Colonic mucosa (tissue), 4 donors: ENCODE results near the gene NLRX1. TPM values are rescaled to one million over a fixed set of nuclear protein-coding genes. Genes with fewer than 3 reads are reported as not detected.
A peak's percentile ranks its signal among the peaks of the same experiment; 100 is the strongest.

Experiments used
- DNase-seq: peaks from one replicate; pipeline ENCODE4 v3.0.0-alpha.2; 2020
- H3K27ac ChIP-seq: fragments of 200-600 bp; one replicate; pipeline ENCODE4 v1.8.0; 2021
- H3K27me3 ChIP-seq: fragments of 200-600 bp; one replicate; pipeline ENCODE4 v1.8.0; 2021
- H3K36me3 ChIP-seq: fragments of 200-600 bp; one replicate; pipeline ENCODE4 v1.8.0; 2021
- H3K4me1 ChIP-seq: fragments of 200-600 bp; one replicate; pipeline ENCODE4 v1.8.0; 2021; ENCODE audit warnings: mild to moderate bottlenecking
- H3K4me3 ChIP-seq: fragments of 200-600 bp; one replicate; pipeline ENCODE4 v1.8.0; 2021
- H3K9ac ChIP-seq, 2 donors: one replicate each; pipeline ENCODE4 v1.7.0; 2013; ENCODE audit warnings: control low read depth in 2 of 2, low read depth in 2 of 2, low read length in 2 of 2
- H3K9me3 ChIP-seq: fragments of 200-600 bp; one replicate; pipeline ENCODE4 v1.8.0; 2021
- intact Hi-C: fragments of 100-400 bp; cut with DNase I; formaldehyde crosslinking; loops from one replicate; pipeline ENCODE4 v1.14.1; 2022
- total RNA-seq, 2 donors: library from RNA; stranded (reverse); fragmentation: NEBNext Ultra II Directional in 1 of 2; extraction: Animal tissue kit (Norgen Biotek cat#: 25700) in 1 of 2; gene quantifications; one replicate each; pipeline ENCODE4 v1.2.1, GENCODE V29; 2021
- TF ChIP-seq, protein P1 (sequence below): fragments of 200-600 bp; IDR thresholded peaks from one replicate; pipeline ENCODE4 v1.8.0; 2022; ENCODE audit warnings: antibody characterized with exemption, mild to moderate bottlenecking
- donor health status: healthy.
- donor health status: DM: no; HTN: no; CAD: no.
- donor health status: DM: no; HTN: no; CAD: no.

NLRX1 gene
- total RNA-seq, 2 donors from 2014 or later: 16.5 to 17.1 TPM

DNA sequence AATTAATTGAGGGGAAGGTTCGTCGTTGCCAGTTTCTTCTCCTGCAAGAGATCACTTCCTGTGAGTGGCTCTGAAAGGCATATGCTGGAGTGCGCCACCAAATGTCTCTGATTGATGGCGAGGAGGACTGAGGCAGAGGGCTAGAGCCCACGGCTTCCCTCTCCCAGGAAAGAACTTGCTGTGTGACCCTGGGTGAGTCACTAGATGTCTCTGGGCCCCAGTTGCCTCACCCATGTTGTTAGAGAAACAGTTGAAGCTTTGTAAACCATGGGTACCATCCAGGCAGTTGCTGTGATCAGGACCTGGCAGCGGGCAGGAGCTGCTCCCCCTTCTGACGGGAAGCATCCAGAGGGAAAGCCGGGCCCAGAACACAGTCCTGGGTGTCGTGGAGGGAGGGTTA, 16.5 kb upstream of the NLRX1 start:
- Histone ChIP-seq H3K9ac (no peak overlapping the region), H3K4me1 (no peaks in the 10 kb centered on the region), H3K36me3 (no peaks in the 10 kb centered on the region), H3K27ac (no peak overlapping the region), H3K27me3 (peaks cover 26% of the 10 kb centered on the region), H3K4me3 (no peak overlapping the region), H3K9me3 (no peaks in the 10 kb centered on the region)
- no peak for DNase-seq
- TF ChIP-seq, protein P1, sequence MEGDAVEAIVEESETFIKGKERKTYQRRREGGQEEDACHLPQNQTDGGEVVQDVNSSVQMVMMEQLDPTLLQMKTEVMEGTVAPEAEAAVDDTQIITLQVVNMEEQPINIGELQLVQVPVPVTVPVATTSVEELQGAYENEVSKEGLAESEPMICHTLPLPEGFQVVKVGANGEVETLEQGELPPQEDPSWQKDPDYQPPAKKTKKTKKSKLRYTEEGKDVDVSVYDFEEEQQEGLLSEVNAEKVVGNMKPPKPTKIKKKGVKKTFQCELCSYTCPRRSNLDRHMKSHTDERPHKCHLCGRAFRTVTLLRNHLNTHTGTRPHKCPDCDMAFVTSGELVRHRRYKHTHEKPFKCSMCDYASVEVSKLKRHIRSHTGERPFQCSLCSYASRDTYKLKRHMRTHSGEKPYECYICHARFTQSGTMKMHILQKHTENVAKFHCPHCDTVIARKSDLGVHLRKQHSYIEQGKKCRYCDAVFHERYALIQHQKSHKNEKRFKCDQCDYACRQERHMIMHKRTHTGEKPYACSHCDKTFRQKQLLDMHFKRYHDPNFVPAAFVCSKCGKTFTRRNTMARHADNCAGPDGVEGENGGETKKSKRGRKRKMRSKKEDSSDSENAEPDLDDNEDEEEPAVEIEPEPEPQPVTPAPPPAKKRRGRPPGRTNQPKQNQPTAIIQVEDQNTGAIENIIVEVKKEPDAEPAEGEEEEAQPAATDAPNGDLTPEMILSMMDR: no peak
- intact Hi-C loops: no loop called here

DNA sequence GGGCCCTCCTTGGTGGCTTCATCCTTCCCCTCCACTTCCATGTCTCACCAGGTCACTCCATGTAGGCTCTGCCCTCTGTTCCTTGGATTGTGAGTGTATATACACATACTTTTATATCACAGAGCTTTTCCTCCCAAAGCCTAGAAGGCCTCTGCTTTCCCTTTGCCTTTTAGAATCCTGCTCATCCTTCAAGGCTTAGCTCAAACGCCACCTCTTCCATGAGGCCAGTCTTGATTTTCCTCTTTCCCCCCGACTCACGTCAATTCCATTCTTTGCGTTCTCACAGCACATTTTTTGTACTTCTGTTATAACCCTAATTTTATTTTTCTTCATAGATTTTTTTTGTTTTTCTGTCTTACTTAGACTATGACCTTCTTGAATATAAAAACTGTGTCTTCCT, 15.9 kb upstream of the NLRX1 start:
- Histone ChIP-seq H3K36me3 (no peaks in the 10 kb centered on the region), H3K27me3 (peaks cover 26% of the 10 kb centered on the region), H3K27ac (no peak overlapping the region), H3K9me3 (no peaks in the 10 kb centered on the region), H3K4me1 (no peaks in the 10 kb centered on the region), H3K4me3 (no peak overlapping the region), H3K9ac (no peak overlapping the region)
- TF ChIP-seq, protein P1: no peak
- intact Hi-C loops: no loop called here
- DNase-seq: no peak

DNA sequence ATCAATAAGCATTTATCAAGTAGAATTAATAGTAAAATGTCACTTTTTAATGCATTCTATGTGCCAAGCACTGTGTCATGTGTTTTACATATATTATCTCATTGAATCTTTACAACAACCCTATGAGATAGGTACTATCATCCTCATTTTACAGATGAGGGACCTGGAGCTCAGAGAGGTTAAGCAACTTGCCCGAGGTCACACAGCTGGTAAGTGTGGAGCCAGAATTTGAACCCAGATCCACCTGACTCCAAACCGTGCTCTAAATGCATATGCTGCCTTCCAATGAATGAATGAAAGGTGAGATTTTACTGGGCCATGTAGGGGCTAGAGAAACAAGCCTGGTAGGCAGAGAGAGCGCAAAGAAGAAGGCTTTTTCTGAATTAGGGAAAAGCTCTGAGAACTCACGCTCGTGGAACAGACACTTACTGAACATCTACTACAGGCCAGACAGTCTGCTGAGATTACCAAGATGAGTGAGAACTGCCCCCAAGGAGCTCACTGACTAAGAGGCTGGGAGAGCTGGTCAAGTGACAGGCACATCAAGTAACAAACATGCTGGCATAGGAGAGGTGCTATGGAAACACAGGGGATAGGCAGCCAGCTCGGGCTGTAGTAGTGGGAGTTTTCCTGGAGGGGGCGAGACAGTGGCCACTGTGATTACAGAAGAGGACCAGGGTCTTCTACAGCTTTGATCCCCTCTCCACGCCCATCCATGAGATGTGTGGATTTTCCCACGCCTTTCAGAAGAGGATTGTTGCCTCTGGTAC, 15.3 kb upstream of the NLRX1 start:
- Histone ChIP-seq H3K4me1 (no peaks in the 10 kb centered on the region), H3K27me3 (peaks cover 25% of the 10 kb centered on the region), H3K27ac (no peak overlapping the region), H3K4me3 (no peak overlapping the region), H3K9ac (no peak overlapping the region), H3K36me3 (no peaks in the 10 kb centered on the region), H3K9me3 (no peaks in the 10 kb centered on the region)
- TF ChIP-seq, protein P1: no peak
- intact Hi-C loops: no loop called here
- no peak for DNase-seq

DNA sequence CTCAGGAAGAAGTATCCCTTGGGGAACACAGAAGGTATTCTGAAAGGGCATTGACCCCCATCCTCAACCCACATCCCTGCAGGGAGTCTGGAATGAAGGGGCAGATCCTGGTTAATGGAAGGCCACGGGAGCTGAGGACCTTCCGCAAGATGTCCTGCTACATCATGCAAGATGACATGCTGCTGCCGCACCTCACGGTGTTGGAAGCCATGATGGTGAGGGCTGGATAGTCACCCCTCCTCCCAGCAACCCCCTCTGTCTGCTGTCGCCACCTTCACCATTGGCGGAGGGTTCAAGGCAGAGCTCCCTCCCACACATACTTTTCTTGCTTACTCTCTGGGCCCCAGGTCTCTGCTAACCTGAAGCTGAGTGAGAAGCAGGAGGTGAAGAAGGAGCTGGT, 14.3 kb upstream of the NLRX1 start:
- no peaks in the 10 kb centered on the region for H3K4me1 ChIP-seq
- no peak overlapping the region for H3K27ac ChIP-seq
- no peak for DNase-seq
- no peaks in the 10 kb centered on the region for H3K36me3 ChIP-seq
- H3K4me3 ChIP-seq: no peak overlapping the region
- intact Hi-C loops: no loop called here
- peaks cover 15% of the 10 kb centered on the region for H3K27me3 ChIP-seq
- no peaks in the 10 kb centered on the region for H3K9me3 ChIP-seq
- no peak overlapping the region for H3K9ac ChIP-seq
- TF ChIP-seq, protein P1: no peak

DNA sequence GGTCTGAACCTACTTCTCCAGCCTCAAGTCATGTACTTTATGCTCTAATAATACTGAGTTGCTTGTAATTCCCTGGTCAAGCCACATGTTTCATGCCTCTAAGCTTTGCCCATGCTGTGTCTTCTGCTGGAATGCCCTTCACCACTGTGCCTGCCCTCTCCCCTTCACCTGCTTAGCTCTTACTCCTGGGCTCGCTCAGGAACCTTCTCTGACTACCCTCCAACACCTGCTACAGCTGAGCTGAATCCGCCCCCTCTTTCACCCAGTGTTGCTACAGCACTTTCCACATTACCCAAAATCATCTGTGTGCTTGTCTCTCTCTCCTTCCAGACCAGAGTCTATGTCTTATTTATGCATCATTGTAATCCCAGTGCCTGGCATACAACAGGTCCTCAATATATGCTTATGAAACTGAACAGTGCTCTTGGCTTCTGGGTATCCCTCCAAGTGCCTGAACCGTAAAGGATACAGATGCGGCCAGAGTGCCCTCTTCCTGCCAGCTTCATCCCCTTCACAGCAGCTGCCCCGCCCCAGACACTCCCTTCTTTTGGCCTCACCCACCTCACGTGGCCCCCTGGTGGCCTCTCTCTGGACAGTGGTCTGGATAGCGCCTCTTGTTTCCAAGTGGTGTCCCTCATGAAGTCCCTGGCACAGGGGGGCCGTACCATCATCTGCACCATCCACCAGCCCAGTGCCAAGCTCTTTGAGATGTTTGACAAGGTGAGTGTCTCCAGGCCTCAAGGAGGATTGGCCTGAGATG, 12.6 kb upstream of the NLRX1 start:
- TF ChIP-seq, protein P1: no peak
- Histone ChIP-seq H3K4me3 (no peak overlapping the region), H3K27ac (no peak overlapping the region), H3K27me3 (peaks cover 3% of the 10 kb centered on the region), H3K4me1 (no peaks in the 10 kb centered on the region), H3K9me3 (no peaks in the 10 kb centered on the region), H3K9ac (no peak overlapping the region), H3K36me3 (no peaks in the 10 kb centered on the region)
- intact Hi-C loops: loop anchor here (5.0 kb wide), 1 partner anchor 36 kb away; no protein-coding TSS in a partner anchor
- peak; percentile 41 for DNase-seq
